ENCODE measurements around the gene DOCK8. TPM values are rescaled to one million over a fixed set of nuclear protein-coding genes. Genes with fewer than 3 reads are reported as not detected.
A peak's percentile ranks its signal among the peaks of the same experiment; 100 is the strongest.

Gene DOCK8
- polyA plus RNA-seq, 1 donor (not counting 4 experiments of a cell fraction or from before 2014, with no cell fraction given), result 1.5 TPM

- Histone ChIP-seq H3K4me2 (ENCODE audit: control insufficient read depth, extremely low read depth, insufficient read depth, low read depth, low read length) (peak overlapping the region; percentile 30), H3K4me3 (ENCODE audit: control insufficient read depth in 2 of 3, extremely low read depth in 1 of 3, insufficient read depth in 2 of 3, low read depth in 1 of 3, low read length in 3 of 3) (no peak overlapping the region), H3K36me3 (ENCODE audit: control insufficient read depth in 2 of 2, extremely low read depth in 1 of 2, insufficient read depth in 2 of 2, low read length in 2 of 2) (no peaks in the 10 kb centered on the region), H3K9me3 (ENCODE audit: control insufficient read depth, low read depth, low read length) (no peaks in the 10 kb centered on the region), H4K20me1 (ENCODE audit: control insufficient read depth, extremely low read depth, insufficient read depth, low read length) (no peaks in the 10 kb centered on the region), H3K9ac (ENCODE audit: control insufficient read depth, extremely low read depth, insufficient read depth, low read length) (no peak overlapping the region), H3K27ac (ENCODE audit: control insufficient read depth, insufficient read depth, low read length) (no peak overlapping the region), H3K4me1 (ENCODE audit: control insufficient read depth, extremely low read depth, insufficient read depth, low read length) (peaks cover 12% of the 10 kb centered on the region), H3K9me1 (ENCODE audit: control insufficient read depth, extremely low read depth, insufficient read depth, low read length) (no peaks in the 10 kb centered on the region), H3K27me3 (ENCODE audit: control insufficient read depth, extremely low read depth, insufficient read depth, low read length) (no peaks in the 10 kb centered on the region), H2AFZ (ENCODE audit: control insufficient read depth, low read length) (no peak overlapping the region), H3K79me2 (ENCODE audit: control insufficient read depth, insufficient read depth, low read length) (no peaks in the 10 kb centered on the region)
- dilution Hi-C loops (cut with MboI; ENCODE audit: extremely low pct_ligation_motif_present, low sequenced_read_pairs), result no loop called here
- no peak for DNase-seq (ENCODE audit: low read depth, low spot score)
- FAIRE-seq, result peak; percentile 90
- TF ChIP-seq, protein P1, sequence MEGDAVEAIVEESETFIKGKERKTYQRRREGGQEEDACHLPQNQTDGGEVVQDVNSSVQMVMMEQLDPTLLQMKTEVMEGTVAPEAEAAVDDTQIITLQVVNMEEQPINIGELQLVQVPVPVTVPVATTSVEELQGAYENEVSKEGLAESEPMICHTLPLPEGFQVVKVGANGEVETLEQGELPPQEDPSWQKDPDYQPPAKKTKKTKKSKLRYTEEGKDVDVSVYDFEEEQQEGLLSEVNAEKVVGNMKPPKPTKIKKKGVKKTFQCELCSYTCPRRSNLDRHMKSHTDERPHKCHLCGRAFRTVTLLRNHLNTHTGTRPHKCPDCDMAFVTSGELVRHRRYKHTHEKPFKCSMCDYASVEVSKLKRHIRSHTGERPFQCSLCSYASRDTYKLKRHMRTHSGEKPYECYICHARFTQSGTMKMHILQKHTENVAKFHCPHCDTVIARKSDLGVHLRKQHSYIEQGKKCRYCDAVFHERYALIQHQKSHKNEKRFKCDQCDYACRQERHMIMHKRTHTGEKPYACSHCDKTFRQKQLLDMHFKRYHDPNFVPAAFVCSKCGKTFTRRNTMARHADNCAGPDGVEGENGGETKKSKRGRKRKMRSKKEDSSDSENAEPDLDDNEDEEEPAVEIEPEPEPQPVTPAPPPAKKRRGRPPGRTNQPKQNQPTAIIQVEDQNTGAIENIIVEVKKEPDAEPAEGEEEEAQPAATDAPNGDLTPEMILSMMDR (optimal IDR thresholded peaks at IDR 0.05 in 1 of 3, IDR thresholded peaks at IDR 0.05 in 1 of 3, conservative IDR thresholded peaks at IDR 0.05 in 1 of 3; ENCODE audit: extremely low read depth in 1 of 3, insufficient read depth in 2 of 3, low read length in 3 of 3), result no peak
- TF ChIP-seq EZH2 (IDR thresholded peaks at IDR 0.05; ENCODE audit: low read length), result no peak
Measured at GRCh38 chr9:297104-297972, 82.7 kb downstream of the DOCK8 start.

GRCh38 chr9:303502-303901, 88.8 kb downstream of the DOCK8 start:
- peaks cover 12% of the 10 kb centered on the region for H3K4me1 ChIP-seq (ENCODE audit: control insufficient read depth, extremely low read depth, insufficient read depth, low read length)
- no peak overlapping the region for H3K4me3 ChIP-seq (ENCODE audit: control insufficient read depth in 2 of 3, extremely low read depth in 1 of 3, insufficient read depth in 2 of 3, low read depth in 1 of 3, low read length in 3 of 3)
- H3K27me3 ChIP-seq (ENCODE audit: control insufficient read depth, extremely low read depth, insufficient read depth, low read length), result no peaks in the 10 kb centered on the region
- no peaks in the 10 kb centered on the region for H4K20me1 ChIP-seq (ENCODE audit: control insufficient read depth, extremely low read depth, insufficient read depth, low read length)
- no peaks in the 10 kb centered on the region for H3K36me3 ChIP-seq (ENCODE audit: control insufficient read depth in 2 of 2, extremely low read depth in 1 of 2, insufficient read depth in 2 of 2, low read length in 2 of 2)
- H3K4me2 ChIP-seq (ENCODE audit: control insufficient read depth, extremely low read depth, insufficient read depth, low read depth, low read length), result no peak overlapping the region
- H3K79me2 ChIP-seq (ENCODE audit: control insufficient read depth, insufficient read depth, low read length), result no peaks in the 10 kb centered on the region
- H3K9ac ChIP-seq (ENCODE audit: control insufficient read depth, extremely low read depth, insufficient read depth, low read length), result no peak overlapping the region
- H3K9me1 ChIP-seq (ENCODE audit: control insufficient read depth, extremely low read depth, insufficient read depth, low read length), result no peaks in the 10 kb centered on the region
- H3K27ac ChIP-seq (ENCODE audit: control insufficient read depth, insufficient read depth, low read length), result no peak overlapping the region
- no peak overlapping the region for H2AFZ ChIP-seq (ENCODE audit: control insufficient read depth, low read length)
- dilution Hi-C loops (cut with MboI; ENCODE audit: extremely low pct_ligation_motif_present, low sequenced_read_pairs), result no loop called here
- FAIRE-seq (no peak), DNase-seq (ENCODE audit: low read depth, low spot score) (no peak)
- H3K9me3 ChIP-seq (ENCODE audit: control insufficient read depth, low read depth, low read length), result no peaks in the 10 kb centered on the region
- TF ChIP-seq, protein P1 (optimal IDR thresholded peaks at IDR 0.05 in 1 of 3, IDR thresholded peaks at IDR 0.05 in 1 of 3, conservative IDR thresholded peaks at IDR 0.05 in 1 of 3; ENCODE audit: extremely low read depth in 1 of 3, insufficient read depth in 2 of 3, low read length in 3 of 3), result no peak
- no peak for TF ChIP-seq EZH2 (IDR thresholded peaks at IDR 0.05; ENCODE audit: low read length)
